Stimulated activated CD8-positive, alpha-beta memory T cell treated with anti-CD3 and anti-CD28 coated beads, Interleukin-12 subunit alpha, Interleukin-12 subunit beta, amount 100 ng/mL, for 1 hour (primary cell): ENCODE results near the gene SLC6A3.
"Not testable (repeated sequence)": the region's sequence is repeated elsewhere in the genome, so short reads cannot be mapped to it uniquely, and the experiment has no call there.

Experiments
- DNase-seq: peaks from one replicate; pipeline ENCODE4 v3.0.0-alpha.2; 2020; ENCODE audit warnings: low read depth

The SLC6A3 gene

GRCh38 chr5:1440098-1440493 lies 5.1 kb downstream of the SLC6A3 start:
- DNase-seq, result no peak

- no peak for DNase-seq
These were observed 5.7 kb downstream of the SLC6A3 start for GRCh38 chr5:1439388-1440097.

GRCh38 chr5:1438871-1439270 lies 6.4 kb downstream of the SLC6A3 start:
- no peak for DNase-seq

GRCh38 chr5:1437876-1438559 lies 7.2 kb downstream of the SLC6A3 start:
- DNase-seq, result no peak

- no peak for DNase-seq
These were observed 7.9 kb downstream of the SLC6A3 start for GRCh38 chr5:1437226-1437829.

- DNase-seq, result no peak
These were observed 8.6 kb downstream of the SLC6A3 start for GRCh38 chr5:1436681-1437080.

- DNase-seq, result no peak
These were observed 9.2 kb downstream of the SLC6A3 start for GRCh38 chr5:1436036-1436435.

GRCh38 chr5:1435369-1435768 lies 9.9 kb downstream of the SLC6A3 start:
- no peak for DNase-seq

GRCh38 chr5:1432296-1432695 lies 12.9 kb downstream of the SLC6A3 start:
- no peak for DNase-seq

GRCh38 chr5:1431896-1432295 lies 13.3 kb downstream of the SLC6A3 start:
- no peak for DNase-seq

GRCh38 chr5:1431021-1431811 lies 14.0 kb downstream of the SLC6A3 start:
- DNase-seq, result no peak

GRCh38 chr5:1430121-1430795 lies 15.0 kb downstream of the SLC6A3 start:
- DNase-seq, result no peak

- no peak for DNase-seq
These were observed 15.7 kb downstream of the SLC6A3 start for GRCh38 chr5:1429496-1429895.

GRCh38 chr5:1429066-1429465 lies 16.2 kb downstream of the SLC6A3 start:
- no peak for DNase-seq

- DNase-seq, result no peak
These were observed 17.1 kb downstream of the SLC6A3 start for GRCh38 chr5:1428107-1428506.

GRCh38 chr5:1424716-1425115 lies 20.5 kb downstream of the SLC6A3 start:
- DNase-seq, result no peak

- DNase-seq, result no peak
These were observed 21.2 kb downstream of the SLC6A3 start for GRCh38 chr5:1423901-1424603.

- not testable (repeated sequence) for DNase-seq
These were observed 22.7 kb downstream of the SLC6A3 start for GRCh38 chr5:1422522-1422921.

- no peak for DNase-seq
These were observed 23.5 kb downstream of the SLC6A3 start for GRCh38 chr5:1421521-1422341.
